ENCODE results near the gene CDCP2.

DNA sequence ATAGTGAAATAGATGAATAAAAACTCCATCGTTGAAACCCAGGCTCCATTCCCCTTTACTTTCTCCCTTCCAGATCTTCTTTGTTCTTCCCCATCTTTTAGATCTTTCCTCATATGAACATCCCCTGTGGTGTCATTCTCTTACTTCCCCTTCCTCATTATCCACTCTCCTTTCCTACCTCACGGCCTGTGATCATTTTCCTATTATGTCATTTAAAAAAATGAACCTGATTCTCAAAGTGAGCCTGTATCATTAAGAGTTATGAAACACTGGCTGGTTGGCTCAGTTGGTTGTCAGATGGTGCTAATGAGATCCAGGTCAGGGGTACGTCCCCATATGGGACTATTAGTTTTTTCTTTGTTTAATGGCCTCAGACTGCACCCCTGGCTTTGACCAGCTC, 61.1 kb downstream of the CDCP2 start:
- TF ChIP-seq, protein P1, sequence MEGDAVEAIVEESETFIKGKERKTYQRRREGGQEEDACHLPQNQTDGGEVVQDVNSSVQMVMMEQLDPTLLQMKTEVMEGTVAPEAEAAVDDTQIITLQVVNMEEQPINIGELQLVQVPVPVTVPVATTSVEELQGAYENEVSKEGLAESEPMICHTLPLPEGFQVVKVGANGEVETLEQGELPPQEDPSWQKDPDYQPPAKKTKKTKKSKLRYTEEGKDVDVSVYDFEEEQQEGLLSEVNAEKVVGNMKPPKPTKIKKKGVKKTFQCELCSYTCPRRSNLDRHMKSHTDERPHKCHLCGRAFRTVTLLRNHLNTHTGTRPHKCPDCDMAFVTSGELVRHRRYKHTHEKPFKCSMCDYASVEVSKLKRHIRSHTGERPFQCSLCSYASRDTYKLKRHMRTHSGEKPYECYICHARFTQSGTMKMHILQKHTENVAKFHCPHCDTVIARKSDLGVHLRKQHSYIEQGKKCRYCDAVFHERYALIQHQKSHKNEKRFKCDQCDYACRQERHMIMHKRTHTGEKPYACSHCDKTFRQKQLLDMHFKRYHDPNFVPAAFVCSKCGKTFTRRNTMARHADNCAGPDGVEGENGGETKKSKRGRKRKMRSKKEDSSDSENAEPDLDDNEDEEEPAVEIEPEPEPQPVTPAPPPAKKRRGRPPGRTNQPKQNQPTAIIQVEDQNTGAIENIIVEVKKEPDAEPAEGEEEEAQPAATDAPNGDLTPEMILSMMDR (IDR thresholded peaks at IDR 0.05; ENCODE audit: insufficient read depth, low read length) = no peak
- TF ChIP-seq POLR2AphosphoS5 (IDR thresholded peaks at IDR 0.05; ENCODE audit: low read depth) (no peak), SPI1 (IDR thresholded peaks at IDR 0.05; ENCODE audit: borderline replicate concordance, low read depth) (no peak), GABPA (IDR thresholded peaks at IDR 0.05; ENCODE audit: low read depth) (no peak)
- TF ChIP-seq, protein P2, sequence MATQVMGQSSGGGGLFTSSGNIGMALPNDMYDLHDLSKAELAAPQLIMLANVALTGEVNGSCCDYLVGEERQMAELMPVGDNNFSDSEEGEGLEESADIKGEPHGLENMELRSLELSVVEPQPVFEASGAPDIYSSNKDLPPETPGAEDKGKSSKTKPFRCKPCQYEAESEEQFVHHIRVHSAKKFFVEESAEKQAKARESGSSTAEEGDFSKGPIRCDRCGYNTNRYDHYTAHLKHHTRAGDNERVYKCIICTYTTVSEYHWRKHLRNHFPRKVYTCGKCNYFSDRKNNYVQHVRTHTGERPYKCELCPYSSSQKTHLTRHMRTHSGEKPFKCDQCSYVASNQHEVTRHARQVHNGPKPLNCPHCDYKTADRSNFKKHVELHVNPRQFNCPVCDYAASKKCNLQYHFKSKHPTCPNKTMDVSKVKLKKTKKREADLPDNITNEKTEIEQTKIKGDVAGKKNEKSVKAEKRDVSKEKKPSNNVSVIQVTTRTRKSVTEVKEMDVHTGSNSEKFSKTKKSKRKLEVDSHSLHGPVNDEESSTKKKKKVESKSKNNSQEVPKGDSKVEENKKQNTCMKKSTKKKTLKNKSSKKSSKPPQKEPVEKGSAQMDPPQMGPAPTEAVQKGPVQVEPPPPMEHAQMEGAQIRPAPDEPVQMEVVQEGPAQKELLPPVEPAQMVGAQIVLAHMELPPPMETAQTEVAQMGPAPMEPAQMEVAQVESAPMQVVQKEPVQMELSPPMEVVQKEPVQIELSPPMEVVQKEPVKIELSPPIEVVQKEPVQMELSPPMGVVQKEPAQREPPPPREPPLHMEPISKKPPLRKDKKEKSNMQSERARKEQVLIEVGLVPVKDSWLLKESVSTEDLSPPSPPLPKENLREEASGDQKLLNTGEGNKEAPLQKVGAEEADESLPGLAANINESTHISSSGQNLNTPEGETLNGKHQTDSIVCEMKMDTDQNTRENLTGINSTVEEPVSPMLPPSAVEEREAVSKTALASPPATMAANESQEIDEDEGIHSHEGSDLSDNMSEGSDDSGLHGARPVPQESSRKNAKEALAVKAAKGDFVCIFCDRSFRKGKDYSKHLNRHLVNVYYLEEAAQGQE (IDR thresholded peaks at IDR 0.05; ENCODE audit: insufficient replicate concordance, low read depth) = no peak
